GM19099 (cell line): ENCODE data around the gene IL1RAPL1.

Source experiments
- POLR2A ChIP-seq: IDR thresholded peaks from 3 replicates; pipeline ENCODE4 v1.6.1; 2011; ENCODE audit warnings: low read depth; ENCODE audit not compliant: insufficient read length; ENCODE audit errors: extremely low read depth

IL1RAPL1 gene

DNA sequence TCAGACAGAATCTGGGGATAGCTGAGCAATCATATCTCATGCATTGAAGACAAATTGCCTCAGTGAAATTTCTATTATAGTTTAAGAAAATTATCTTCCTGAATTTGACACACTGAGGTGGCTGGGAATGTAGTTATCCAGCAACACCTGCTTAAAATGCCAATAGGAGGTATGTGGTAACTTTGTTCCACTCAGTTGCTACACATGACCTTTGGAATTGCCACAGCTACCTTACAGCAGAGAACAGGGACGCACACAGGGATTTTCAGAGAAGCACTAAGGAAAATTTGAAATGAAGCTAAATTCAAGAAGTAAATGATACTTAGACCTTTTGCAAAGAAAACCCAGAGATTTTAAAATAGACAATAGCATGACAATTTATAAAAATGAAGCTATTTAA, 264.6 kb downstream of the IL1RAPL1 start:
- no peak for TF ChIP-seq POLR2A

DNA sequence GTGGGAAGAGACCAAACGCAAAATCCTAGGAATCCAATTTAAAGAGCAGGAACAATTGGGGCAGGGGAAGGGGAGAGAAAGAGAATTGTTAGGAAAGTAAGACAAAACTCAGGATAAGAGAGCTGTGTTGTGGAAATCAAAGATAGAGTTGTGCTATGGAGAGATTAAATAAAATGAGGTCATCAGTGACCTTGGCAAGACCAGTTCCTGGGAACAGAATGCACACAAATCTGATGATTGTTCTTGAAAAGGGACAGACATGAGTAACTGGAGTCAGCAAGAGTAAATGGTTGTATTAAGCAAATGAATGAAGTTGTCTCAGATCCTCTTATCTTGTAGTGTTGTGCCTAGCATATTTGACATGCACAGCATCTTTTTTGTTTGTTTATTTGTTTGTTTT, 267.4 kb downstream of the IL1RAPL1 start:
- no peak for TF ChIP-seq POLR2A

DNA sequence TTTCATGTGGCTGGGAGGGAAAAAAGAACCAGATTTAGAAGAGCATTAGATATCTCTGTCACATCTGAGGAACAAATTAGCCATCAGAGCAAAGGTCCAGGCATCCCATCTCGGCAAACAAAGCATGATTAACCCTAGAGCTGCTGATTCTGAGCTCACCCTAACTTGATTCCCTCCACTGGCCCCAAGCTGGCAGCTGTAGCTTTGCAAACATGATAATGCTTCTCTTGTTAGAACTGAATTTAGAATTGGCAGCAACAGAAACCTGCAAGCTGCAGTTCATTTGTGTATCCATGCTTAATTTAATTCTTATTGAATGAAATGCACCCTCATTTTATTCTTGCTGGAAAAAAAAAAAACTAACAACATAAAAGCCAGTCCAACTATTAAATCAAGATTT, 289.2 kb downstream of the IL1RAPL1 start:
- no peak for TF ChIP-seq POLR2A

DNA sequence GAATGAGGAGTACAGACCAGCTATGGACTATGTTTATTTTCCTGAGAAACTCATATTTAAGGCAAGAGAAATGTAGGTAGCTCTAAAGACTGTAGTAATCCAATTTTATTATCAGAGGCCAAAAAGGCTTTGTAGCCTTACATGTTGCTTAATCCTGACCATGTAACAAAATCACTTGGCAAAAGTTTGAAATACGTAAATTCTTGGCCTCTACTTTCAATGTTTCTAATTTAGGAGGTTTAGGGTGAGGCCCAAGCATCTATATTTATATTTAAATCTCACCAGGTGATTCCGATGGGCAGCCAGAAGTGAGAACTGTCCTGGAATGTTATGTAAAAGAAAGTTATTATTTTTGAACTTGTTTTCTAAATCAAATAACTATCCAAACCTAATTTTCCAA, 289.7 kb downstream of the IL1RAPL1 start:
- TF ChIP-seq POLR2A = no peak

DNA sequence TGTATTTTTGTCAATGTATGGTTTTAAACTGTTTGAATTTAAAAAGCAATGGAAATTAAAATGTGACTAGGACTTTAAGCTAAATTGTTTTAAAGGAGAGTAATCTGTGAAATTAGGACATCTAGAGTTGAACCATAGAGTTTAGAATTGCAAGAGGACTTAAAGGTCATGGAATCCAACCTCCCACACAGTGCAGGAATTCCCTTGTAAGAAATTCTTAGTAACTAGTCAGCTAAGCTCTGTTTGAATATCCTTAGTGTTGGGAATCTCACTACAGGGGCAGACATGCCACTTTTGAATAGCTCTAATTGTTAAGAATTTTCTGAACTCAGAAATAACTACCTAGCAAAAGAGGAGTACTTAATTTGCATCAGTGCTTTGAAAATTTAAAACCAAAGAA, 292.9 kb downstream of the IL1RAPL1 start:
- TF ChIP-seq POLR2A = no peak

DNA sequence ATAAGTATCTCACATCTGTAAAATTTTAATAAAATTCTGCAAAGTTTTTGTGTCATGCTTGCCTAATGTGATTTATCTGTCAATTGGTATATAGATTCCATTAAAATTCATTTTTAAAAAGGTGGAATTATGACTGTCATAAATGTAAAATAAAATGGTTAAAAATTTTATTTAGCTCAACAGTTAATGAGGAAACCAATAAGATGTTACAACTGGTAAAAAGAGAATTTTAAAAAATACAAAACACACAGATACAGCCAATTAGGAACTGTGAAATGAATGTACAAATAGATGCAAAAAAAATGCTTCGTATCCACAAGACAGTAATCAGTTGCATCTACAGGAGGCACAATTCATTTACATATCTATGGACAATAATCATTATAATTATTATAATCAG, 297.6 kb downstream of the IL1RAPL1 start:
- TF ChIP-seq POLR2A = no peak

DNA sequence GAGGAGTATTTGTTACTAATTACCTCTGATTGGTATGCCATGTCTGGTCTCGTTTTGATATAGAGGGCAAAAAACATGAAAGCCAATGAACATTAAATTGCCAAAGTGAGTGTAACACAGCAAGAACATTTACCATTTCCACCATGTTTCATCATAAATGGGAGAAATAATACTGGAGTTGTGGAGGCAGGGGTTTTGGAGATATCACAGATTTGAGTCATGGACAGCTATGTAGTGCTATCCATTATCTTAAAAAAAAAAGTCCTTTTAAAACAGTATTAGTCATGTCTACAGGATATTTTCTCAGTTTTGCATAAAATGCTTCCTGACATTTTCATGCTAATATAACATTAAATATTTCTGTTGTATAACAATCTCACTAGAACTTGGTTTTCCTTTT, 301.2 kb downstream of the IL1RAPL1 start:
- TF ChIP-seq POLR2A = no peak

- no peak for TF ChIP-seq POLR2A
These were observed 302.4 kb downstream of the IL1RAPL1 start for GRCh38 chrX:28889591-28890090.

- no peak for TF ChIP-seq POLR2A
These were observed 314.4 kb downstream of the IL1RAPL1 start for GRCh38 chrX:28901637-28902036.

DNA sequence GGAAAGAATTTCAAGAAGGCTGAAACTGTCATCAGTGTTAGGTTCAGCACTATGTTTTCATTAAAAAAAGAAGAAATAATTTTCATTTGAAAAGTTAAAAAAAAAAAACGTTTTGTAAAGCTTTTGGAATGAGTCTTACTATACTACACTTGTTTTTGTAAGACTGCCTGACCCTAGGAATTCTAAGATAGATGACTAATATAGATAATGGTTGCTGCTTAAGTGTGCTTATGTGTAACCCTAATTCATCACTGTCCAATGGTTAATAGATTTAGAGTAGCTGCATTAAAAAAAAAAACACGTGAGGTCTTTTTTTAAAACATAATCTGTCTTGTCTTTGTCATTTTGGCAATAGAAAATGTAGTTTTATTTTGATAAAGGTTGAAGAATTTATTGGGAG, 323.2 kb downstream of the IL1RAPL1 start:
- no peak for TF ChIP-seq POLR2A

- no peak for TF ChIP-seq POLR2A
These were observed 333.1 kb downstream of the IL1RAPL1 start for GRCh38 chrX:28920153-28920943.

GRCh38 chrX:28922106-28922505, 334.9 kb downstream of the IL1RAPL1 start:
- no peak for TF ChIP-seq POLR2A

DNA sequence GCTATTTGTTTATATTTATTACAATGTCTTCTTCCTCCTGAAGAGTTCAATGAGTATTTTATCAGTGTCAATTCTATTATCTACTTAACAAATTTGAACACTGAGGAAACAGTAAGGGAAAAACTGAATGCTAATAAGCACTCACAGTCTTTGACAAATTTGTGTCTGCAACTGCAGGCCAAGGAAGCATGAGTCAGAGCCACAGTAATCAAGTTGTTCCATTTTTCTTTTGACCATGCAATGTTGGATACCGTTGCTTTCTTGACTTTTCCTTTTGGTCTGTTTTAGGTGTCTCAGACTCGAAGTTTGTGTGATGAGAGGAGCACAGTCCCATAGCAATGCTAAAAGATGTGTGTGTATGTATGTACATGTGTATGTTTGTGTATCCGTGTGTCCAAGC, 359.6 kb downstream of the IL1RAPL1 start:
- no peak for TF ChIP-seq POLR2A

GRCh38 chrX:28960063-28960462, 372.8 kb downstream of the IL1RAPL1 start:
- no peak for TF ChIP-seq POLR2A

DNA sequence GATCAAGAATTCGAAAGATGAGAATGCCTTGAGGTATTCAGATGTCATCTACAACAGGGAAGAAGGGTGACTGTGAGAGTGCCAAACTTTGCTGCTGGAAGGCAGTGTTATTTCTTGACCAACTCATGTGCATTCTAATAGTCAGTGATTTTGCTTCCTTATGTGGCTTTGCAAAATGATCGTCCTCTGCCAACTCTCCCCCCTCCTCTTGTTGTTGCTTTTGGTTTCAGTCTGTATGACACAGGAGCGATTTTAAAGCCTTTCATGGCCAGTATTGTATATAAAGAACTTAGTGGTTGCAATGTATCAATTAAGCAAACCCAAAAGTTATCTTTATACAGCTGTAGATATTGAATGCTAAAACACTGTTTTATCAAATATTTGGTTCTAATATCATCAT, 379.1 kb downstream of the IL1RAPL1 start:
- TF ChIP-seq POLR2A = no peak

GRCh38 chrX:28969126-28969525, 381.9 kb downstream of the IL1RAPL1 start:
- no peak for TF ChIP-seq POLR2A

GRCh38 chrX:28979877-28980276, 392.6 kb downstream of the IL1RAPL1 start:
- no peak for TF ChIP-seq POLR2A

DNA sequence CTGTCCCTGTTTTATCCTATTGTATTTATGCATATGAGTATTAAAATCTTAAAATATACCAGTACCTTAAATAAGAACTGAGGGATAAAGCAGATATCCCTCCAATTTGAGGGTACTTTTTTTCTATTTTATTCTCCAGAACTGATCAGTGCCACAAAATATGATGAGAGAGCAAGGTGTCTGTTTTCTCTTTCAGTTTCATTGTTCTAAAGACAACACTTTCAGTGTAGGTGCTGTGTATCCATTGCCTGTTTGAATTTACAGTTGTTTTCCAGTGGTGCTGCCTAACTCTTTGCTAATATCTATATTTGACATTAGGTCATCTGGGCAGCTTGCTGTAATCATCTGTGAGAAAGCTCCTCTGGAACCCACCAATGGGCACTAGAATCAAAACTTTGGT, 394.7 kb downstream of the IL1RAPL1 start:
- TF ChIP-seq POLR2A = no peak

DNA sequence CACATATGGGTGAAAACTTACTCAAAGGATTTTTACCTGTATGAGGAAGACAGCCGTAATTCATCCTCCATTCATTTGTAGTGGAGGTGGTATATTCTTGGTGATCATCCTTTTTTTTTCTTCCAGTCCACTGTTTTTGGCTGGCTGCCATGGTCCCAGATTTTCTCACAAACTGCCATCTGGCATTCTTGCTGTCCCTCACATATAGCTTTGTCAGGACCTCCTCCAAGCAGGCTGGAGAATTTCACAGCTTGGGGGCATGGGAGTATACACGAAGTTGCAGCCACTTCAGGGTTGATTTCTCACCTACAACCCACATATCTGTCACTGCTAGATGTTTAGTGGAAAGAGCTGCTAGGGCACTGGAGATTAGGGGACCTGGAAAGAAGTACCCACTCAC, 401.0 kb downstream of the IL1RAPL1 start:
- TF ChIP-seq POLR2A = no peak
